HEK293T (cell line): Measurements from ENCODE around the gene NYAP1.

Source experiments
- CTCF ChIA-PET: fragments of 350-600 bp; formaldehyde crosslinking; extraction: SDS; loops from one replicate; lab custom pipeline; 2021; ENCODE audit warnings: antibody characterized with exemption, inconsistent platforms; lab: Yijun Ruan, JAX
- POLR2A ChIA-PET: fragments of 350-600 bp; formaldehyde crosslinking; extraction: SDS; loops from one replicate; lab custom pipeline; 2020; ENCODE audit warnings: antibody characterized with exemption, inconsistent platforms; lab: Yijun Ruan, JAX
- DNase-seq: peaks from one replicate; pipeline ENCODE4 v3.0.0; 2012; ENCODE audit warnings: mixed read lengths; ENCODE audit errors: extremely low spot score
- ARNT ChIP-seq: fragments of 450-650 bp; IDR thresholded peaks from 2 replicates; pipeline ENCODE4 v1.6.1; 2017; ENCODE audit warnings: mild to moderate bottlenecking
- BHLHE40 ChIP-seq: fragments of 450-650 bp; IDR thresholded peaks from 2 replicates; pipeline ENCODE4 v1.6.1; 2016; ENCODE audit warnings: mild to moderate bottlenecking, moderate library complexity, borderline replicate concordance
- CTBP1 ChIP-seq: fragments of 450-650 bp; IDR thresholded peaks from 2 replicates; pipeline ENCODE4 v1.6.1; 2016; ENCODE audit warnings: borderline replicate concordance
- ELF4 ChIP-seq: fragments of 450-650 bp; IDR thresholded peaks from 2 replicates; pipeline ENCODE4 v1.6.1; 2017; ENCODE audit warnings: antibody characterized with exemption
- FOXA1 ChIP-seq: fragments of 450-650 bp; IDR thresholded peaks from 2 replicates; pipeline ENCODE4 v1.6.1; 2016; ENCODE audit warnings: mild to moderate bottlenecking
- FOXK2 ChIP-seq: fragments of 450-650 bp; IDR thresholded peaks from 2 replicates; pipeline ENCODE4 v1.6.1; 2016; ENCODE audit warnings: mild to moderate bottlenecking
- FOXM1 ChIP-seq: fragments of 450-650 bp; IDR thresholded peaks from 2 replicates; pipeline ENCODE4 v1.6.1; 2017; ENCODE audit warnings: mild to moderate bottlenecking, borderline replicate concordance
- HDGF ChIP-seq: fragments of 450-650 bp; IDR thresholded peaks from 2 replicates; pipeline ENCODE4 v1.6.1; 2017; ENCODE audit warnings: antibody characterized with exemption, borderline replicate concordance
- L3MBTL2 ChIP-seq: fragments of 450-650 bp; conservative IDR thresholded peaks from 2 replicates; pipeline ENCODE4 v1.6.1; 2016; ENCODE audit warnings: mild to moderate bottlenecking
- LEF1 ChIP-seq: fragments of 450-650 bp; IDR thresholded peaks from 2 replicates; pipeline ENCODE4 v1.6.1; 2017; ENCODE audit warnings: mild to moderate bottlenecking, borderline replicate concordance
- NFRKB ChIP-seq: fragments of 450-650 bp; IDR thresholded peaks from 2 replicates; pipeline ENCODE4 v1.6.1; 2016; ENCODE audit warnings: mild to moderate bottlenecking, moderate library complexity
- SP1 ChIP-seq: fragments of 450-650 bp; IDR thresholded peaks from 2 replicates; pipeline ENCODE4 v1.6.1; 2017
- SUZ12 ChIP-seq: fragments of 450-650 bp; IDR thresholded peaks from 2 replicates; pipeline ENCODE4 v1.6.1; 2016; ENCODE audit warnings: mild to moderate bottlenecking
- TARDBP ChIP-seq: fragments of 450-650 bp; IDR thresholded peaks from 2 replicates; pipeline ENCODE4 v1.6.1; 2016
- ZNF384 ChIP-seq: fragments of 450-650 bp; IDR thresholded peaks from 2 replicates; pipeline ENCODE4 v1.6.1; 2016
- TF ChIP-seq, protein P1 (sequence below): fragments of 450-650 bp; IDR thresholded peaks from 2 replicates; pipeline ENCODE4 v1.6.1; 2016

Gene NYAP1

DNA sequence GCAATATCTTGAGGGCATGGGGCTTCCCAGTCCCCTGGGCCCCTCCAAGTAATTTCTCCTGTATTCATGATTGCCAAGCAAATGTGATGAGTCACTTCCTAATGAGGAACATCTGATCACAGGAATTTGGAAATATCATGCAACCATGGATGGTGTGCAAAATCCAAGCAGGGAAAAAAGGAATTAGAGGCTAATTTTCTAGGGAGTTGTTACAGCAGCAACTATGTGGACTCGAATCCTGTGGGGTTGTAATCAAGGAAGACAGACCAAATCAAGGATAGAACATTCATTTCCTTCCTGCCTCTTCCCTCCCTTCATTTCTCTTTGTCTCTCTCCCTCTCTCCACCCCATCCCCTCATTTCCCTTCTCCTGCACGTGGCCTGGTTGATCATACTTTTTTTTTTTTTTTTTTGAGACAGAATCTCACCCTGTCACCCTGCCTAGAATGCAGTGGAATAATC, 31.4 kb downstream of the NYAP1 start:
- POLR2A ChIA-PET = no interaction called here
- TF ChIP-seq BHLHE40 = no peak
- TF ChIP-seq, protein P1, sequence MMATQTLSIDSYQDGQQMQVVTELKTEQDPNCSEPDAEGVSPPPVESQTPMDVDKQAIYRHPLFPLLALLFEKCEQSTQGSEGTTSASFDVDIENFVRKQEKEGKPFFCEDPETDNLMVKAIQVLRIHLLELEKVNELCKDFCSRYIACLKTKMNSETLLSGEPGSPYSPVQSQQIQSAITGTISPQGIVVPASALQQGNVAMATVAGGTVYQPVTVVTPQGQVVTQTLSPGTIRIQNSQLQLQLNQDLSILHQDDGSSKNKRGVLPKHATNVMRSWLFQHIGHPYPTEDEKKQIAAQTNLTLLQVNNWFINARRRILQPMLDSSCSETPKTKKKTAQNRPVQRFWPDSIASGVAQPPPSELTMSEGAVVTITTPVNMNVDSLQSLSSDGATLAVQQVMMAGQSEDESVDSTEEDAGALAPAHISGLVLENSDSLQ = no peak
- TF ChIP-seq CTBP1 = no peak
- TF ChIP-seq SUZ12 = no peak
- TF ChIP-seq ELF4 = no peak
- no peak for TF ChIP-seq L3MBTL2
- TF ChIP-seq ZNF384 = no peak
- TF ChIP-seq LEF1 = no peak
- no peak for TF ChIP-seq FOXK2
- no peak for TF ChIP-seq ARNT
- CTCF ChIA-PET = interaction anchor here (1.0 kb wide), 1 partner anchor 18 kb away, joined by 3 read pairs; no protein-coding TSS in a partner anchor
- DNase-seq = no peak

DNA sequence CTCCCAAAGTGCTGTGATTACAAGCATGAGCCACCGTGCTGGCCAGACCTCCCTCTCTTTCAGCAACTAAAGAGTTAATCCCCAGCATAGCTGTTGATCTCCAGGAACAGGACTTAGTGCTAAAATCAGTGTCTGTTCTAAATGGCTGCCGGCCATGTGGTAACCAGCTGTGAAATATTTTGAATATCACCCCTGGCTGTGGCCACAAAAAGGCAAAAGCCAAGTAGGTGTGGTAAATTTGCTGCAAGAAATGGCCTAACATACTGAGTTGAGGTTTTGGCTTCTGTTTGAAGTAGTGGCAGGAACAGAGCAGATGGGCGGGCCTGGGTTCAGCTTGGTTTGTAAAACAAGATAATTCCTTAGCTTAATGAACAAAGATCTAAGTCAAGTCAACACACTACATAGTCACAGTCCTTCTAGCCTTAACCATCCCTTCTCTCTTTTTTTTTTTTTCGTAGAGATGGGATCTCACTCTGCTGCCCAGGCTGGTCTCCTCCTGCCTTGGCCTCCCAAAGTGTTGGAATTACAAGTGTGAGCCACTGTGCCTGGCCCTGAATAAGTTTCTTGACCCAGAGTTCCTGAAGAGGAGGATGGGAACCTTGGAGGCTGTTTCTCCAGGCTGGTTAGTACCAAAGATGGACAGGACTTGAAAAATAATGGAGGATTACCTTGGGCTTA, 32.5 kb downstream of the NYAP1 start:
- TF ChIP-seq TARDBP (no peak), L3MBTL2 (no peak), ARNT (no peak), ELF4 (no peak), FOXM1 (no peak), SUZ12 (no peak), FOXA1 (no peak), NFRKB (no peak), SP1 (no peak), CTBP1 (no peak), HDGF (no peak), FOXK2 (no peak), BHLHE40 (no peak), ZNF384 (no peak), LEF1 (no peak)
- TF ChIP-seq, protein P1 = no peak
- ChIA-PET POLR2A (interaction anchor here (1.3 to 2.3 kb wide), 2 partner anchors 23 to 80 kb away, joined by 4 to 6 read pairs; partner anchors contain the start of genes AGFG2 and PPP1R35), CTCF (interaction anchor here (1.0 kb wide), 1 partner anchor 19 kb away, joined by 3 read pairs; no protein-coding TSS in a partner anchor)
- DNase-seq = no peak

DNA sequence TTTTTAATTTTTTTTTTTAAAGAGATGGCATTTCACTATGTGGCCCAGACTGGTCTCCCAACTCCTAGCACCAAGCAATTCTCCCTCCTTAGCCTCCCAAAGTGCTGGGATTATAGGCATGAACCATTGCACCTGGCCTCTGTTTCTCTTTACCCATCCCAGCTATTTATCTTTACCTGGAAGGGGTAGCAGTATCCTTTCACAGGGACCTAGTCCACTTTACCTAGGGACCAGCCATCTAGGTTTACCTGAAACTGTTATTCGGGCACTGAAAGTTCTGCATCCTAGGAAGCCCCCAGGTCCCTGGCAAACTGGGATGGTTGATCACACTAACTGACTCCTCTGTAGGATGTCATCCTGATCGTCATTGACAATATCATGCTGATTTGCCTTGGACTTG, 33.6 kb downstream of the NYAP1 start:
- DNase-seq = no peak
- TF ChIP-seq HDGF = no peak
- no peak for TF ChIP-seq FOXA1
- no peak for TF ChIP-seq FOXK2
- TF ChIP-seq BHLHE40 = no peak
- no peak for TF ChIP-seq L3MBTL2
- no peak for TF ChIP-seq ARNT
- no peak for TF ChIP-seq CTBP1
- CTCF ChIA-PET = no interaction called here
- POLR2A ChIA-PET = interaction anchor here (1.3 to 2.3 kb wide), 2 partner anchors 22 to 81 kb away, joined by 4 to 6 read pairs; partner anchors contain the start of genes AGFG2 and PPP1R35

DNA sequence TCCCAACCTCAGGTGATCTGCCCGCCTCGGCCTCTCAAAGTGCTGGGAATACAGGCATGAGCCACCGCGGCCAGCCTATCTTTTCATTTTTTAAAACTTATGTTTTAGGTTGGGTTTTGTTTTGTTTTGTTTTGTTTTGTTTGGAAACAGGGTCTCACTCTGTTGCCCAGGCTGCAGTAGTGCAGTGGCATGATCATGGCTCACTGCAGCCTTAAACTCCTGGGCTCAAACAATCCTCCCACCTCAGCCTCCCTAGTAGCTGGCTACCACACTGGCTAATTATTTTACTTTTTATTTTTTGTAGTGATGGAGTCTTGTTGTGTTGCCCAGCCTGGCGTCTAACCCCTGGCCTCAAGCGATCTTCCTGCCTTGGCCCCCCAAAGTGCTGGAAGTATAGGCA, 35.9 kb downstream of the NYAP1 start:
- POLR2A ChIA-PET = interaction anchor here (0.8 kb wide), 1 partner anchor 67 kb away, joined by 3 read pairs; the partner anchor contains the start of gene FBXO24
- DNase-seq = no peak
- CTCF ChIA-PET = interaction anchor here (0.7 kb wide), 2 partner anchors 14 to 50 kb away, joined by 3 read pairs; no protein-coding TSS in a partner anchor
- TF ChIP-seq ELF4 (no peak), CTBP1 (no peak), ZNF384 (no peak), TARDBP (no peak), SP1 (no peak), L3MBTL2 (no peak), FOXK2 (no peak), HDGF (no peak), ARNT (no peak), LEF1 (no peak), FOXM1 (no peak), FOXA1 (no peak), NFRKB (no peak), BHLHE40 (no peak), SUZ12 (no peak)
- TF ChIP-seq, protein P1 = no peak

DNA sequence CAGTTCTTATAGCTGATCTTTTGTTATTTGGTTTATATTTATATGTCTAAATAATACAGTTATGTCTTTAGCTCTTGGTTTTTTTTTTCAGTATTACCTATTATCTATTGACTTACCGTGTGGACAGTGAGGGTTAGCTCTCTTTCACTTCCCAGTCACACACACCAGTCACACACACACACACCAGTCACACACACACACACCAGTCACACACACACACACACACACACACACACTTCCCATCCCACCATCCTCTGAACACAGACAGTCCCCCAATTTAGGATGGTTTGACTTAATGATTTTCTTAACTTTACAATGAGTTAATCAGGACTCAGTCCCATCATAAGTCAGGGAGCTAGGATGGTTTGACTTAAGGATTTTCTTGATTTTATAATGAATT, 36.4 kb downstream of the NYAP1 start:
- TF ChIP-seq LEF1 (no peak), L3MBTL2 (no peak), NFRKB (no peak), FOXM1 (no peak), TARDBP (no peak), BHLHE40 (no peak), SP1 (no peak), HDGF (no peak), CTBP1 (no peak)
- TF ChIP-seq, protein P1 = no peak
- POLR2A ChIA-PET = interaction anchor here (0.5 to 1.9 kb wide), 3 partner anchors 19 to 153 kb away, joined by 3 to 7 read pairs (median 3); partner anchors contain the start of genes AGFG2 and FBXO24
- CTCF ChIA-PET = interaction anchor here (0.7 kb wide), 1 partner anchor 50 kb away, joined by 3 read pairs; no protein-coding TSS in a partner anchor
- DNase-seq = no peak
